IMR-90 (cell line): ENCODE data around the gene OBI1.

Experiments used
- BHLHE40 ChIP-seq: fragments of 150-350 bp; IDR thresholded peaks from 2 replicates; pipeline ENCODE4 v1.6.1; 2016; ENCODE audit warnings: mild to moderate bottlenecking, low read depth, low read length
- CEBPB ChIP-seq: IDR thresholded peaks from 2 replicates; pipeline ENCODE4 v1.6.1; 2012; ENCODE audit warnings: low read depth, low read length, improper control_type of control experiment
- ELK1 ChIP-seq: fragments of 150-350 bp; IDR thresholded peaks from 2 replicates; pipeline ENCODE4 v1.6.1; 2016; ENCODE audit warnings: low read depth, mild to moderate bottlenecking, low read length, moderate library complexity, borderline replicate concordance
- FOS ChIP-seq: fragments of 150-350 bp; IDR thresholded peaks from 2 replicates; pipeline ENCODE4 v1.6.1; 2016; ENCODE audit warnings: low read depth, low read length
- MXI1 ChIP-seq: IDR thresholded peaks from 2 replicates; pipeline ENCODE4 v1.6.1; 2012; ENCODE audit warnings: low read depth, mild to moderate bottlenecking, low read length, moderate library complexity, borderline replicate concordance
- POLR2A ChIP-seq: IDR thresholded peaks from 2 replicates; pipeline ENCODE4 v1.6.1; 2012; ENCODE audit warnings: mild to moderate bottlenecking, low read depth, low read length
- RCOR1 ChIP-seq: IDR thresholded peaks from 2 replicates; pipeline ENCODE4 v1.6.1; 2012; ENCODE audit warnings: mild to moderate bottlenecking, low read length, improper control_type of control experiment; ENCODE audit not compliant: insufficient replicate concordance
- SMC3 ChIP-seq: fragments of 150-350 bp; IDR thresholded peaks from 2 replicates; pipeline ENCODE4 v1.6.1; 2016; ENCODE audit warnings: low read depth, mild to moderate bottlenecking, antibody characterized with exemption, low read length, moderate library complexity
- TF ChIP-seq, protein P1 (sequence below): conservative IDR thresholded peaks from 2 replicates; pipeline ENCODE4 v1.5.1; 2012; ENCODE audit warnings: mild to moderate bottlenecking, low read depth, low read length, improper control_type of control experiment

- TF ChIP-seq, protein P1, sequence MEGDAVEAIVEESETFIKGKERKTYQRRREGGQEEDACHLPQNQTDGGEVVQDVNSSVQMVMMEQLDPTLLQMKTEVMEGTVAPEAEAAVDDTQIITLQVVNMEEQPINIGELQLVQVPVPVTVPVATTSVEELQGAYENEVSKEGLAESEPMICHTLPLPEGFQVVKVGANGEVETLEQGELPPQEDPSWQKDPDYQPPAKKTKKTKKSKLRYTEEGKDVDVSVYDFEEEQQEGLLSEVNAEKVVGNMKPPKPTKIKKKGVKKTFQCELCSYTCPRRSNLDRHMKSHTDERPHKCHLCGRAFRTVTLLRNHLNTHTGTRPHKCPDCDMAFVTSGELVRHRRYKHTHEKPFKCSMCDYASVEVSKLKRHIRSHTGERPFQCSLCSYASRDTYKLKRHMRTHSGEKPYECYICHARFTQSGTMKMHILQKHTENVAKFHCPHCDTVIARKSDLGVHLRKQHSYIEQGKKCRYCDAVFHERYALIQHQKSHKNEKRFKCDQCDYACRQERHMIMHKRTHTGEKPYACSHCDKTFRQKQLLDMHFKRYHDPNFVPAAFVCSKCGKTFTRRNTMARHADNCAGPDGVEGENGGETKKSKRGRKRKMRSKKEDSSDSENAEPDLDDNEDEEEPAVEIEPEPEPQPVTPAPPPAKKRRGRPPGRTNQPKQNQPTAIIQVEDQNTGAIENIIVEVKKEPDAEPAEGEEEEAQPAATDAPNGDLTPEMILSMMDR, result no peak
- no peak for TF ChIP-seq POLR2A
- TF ChIP-seq SMC3, result no peak
- no peak for TF ChIP-seq ELK1
- TF ChIP-seq RCOR1, result no peak
- no peak for TF ChIP-seq FOS
- TF ChIP-seq CEBPB, result no peak
- no peak for TF ChIP-seq MXI1
- no peak for TF ChIP-seq BHLHE40
Observed at GRCh38 chr13:78600280-78600883, 58.6 kb downstream of the OBI1 start.
